H1 (cell line): ENCODE results near the gene MIA2.

Experiments used
- BACH1 ChIP-seq: IDR thresholded peaks from 2 replicates; pipeline ENCODE4 v1.6.1; 2012; ENCODE audit warnings: low read length, improper control_type of control experiment
- CTCF ChIP-seq, 3 experiments: IDR thresholded peaks; 1 replicate in 2 of 3; 2 replicates in 1 of 3; pipeline versions ENCODE4 v1.5.1 to v1.6.1; 2011; ENCODE audit warnings: low read length in 3 of 3, mild to moderate bottlenecking in 3 of 3, inconsistent platforms in 2 of 3, low read depth in 1 of 3, moderate library complexity in 1 of 3; ENCODE audit not compliant: insufficient read depth in 1 of 3; ENCODE audit errors: control extremely low read depth in 1 of 3
- EZH2 ChIP-seq: fragments of 200-600 bp; sonication (generic); IDR thresholded peaks from 2 replicates; pipeline ENCODE4 v1.7.1; 2012; ENCODE audit warnings: low read depth, mild to moderate bottlenecking, moderate library complexity, low read length, inconsistent platforms; ENCODE audit not compliant: severe bottlenecking
- GABPA ChIP-seq: IDR thresholded peaks from 2 replicates; pipeline ENCODE4 v1.6.1; 2011; ENCODE audit warnings: mild to moderate bottlenecking, low read length, moderate library complexity, borderline replicate concordance; ENCODE audit not compliant: insufficient read depth
- JUND ChIP-seq: IDR thresholded peaks from 2 replicates; pipeline ENCODE4 v1.6.1; 2011; ENCODE audit warnings: mild to moderate bottlenecking, improper control_type of control experiment, low read length
- KDM5A ChIP-seq: fragments of 200-600 bp; IDR thresholded peaks from 2 replicates; pipeline ENCODE4 v1.7.1; 2012; ENCODE audit warnings: mild to moderate bottlenecking, low read length, inconsistent platforms, mixed read lengths
- NANOG ChIP-seq: IDR thresholded peaks from 2 replicates; pipeline ENCODE4 v1.6.1; 2011; ENCODE audit warnings: low read length, low read depth, mild to moderate bottlenecking, inconsistent platforms; ENCODE audit not compliant: insufficient read depth, poor library complexity, severe bottlenecking
- PHF8 ChIP-seq: fragments of 200-600 bp; sonication (generic); conservative IDR thresholded peaks from 2 replicates; pipeline ENCODE4 v1.7.1; 2012; ENCODE audit warnings: low read depth, mild to moderate bottlenecking, inconsistent platforms, low read length, moderate library complexity
- POLR2AphosphoS5 ChIP-seq: IDR thresholded peaks from 2 replicates; pipeline ENCODE4 v1.6.1; 2011; ENCODE audit warnings: low read depth, low read length
- SP1 ChIP-seq: IDR thresholded peaks from 2 replicates; pipeline ENCODE4 v1.6.1; 2011; ENCODE audit warnings: low read depth, low read length
- SP2 ChIP-seq: IDR thresholded peaks from 2 replicates; pipeline ENCODE4 v1.6.1; 2012; ENCODE audit warnings: mild to moderate bottlenecking, low read length, inconsistent platforms
- SRF ChIP-seq: IDR thresholded peaks from 2 replicates; pipeline ENCODE4 v1.6.1; 2011; ENCODE audit warnings: mild to moderate bottlenecking, low read depth, low read length, moderate library complexity

- no peak for TF ChIP-seq CTCF (IDR thresholded peaks at IDR 0.05; ENCODE audit: control extremely low read depth in 1 of 3, insufficient read depth in 1 of 3, low read depth in 1 of 3, low read length in 3 of 3)
- TF ChIP-seq SRF = no peak
- no peak for TF ChIP-seq GABPA
- TF ChIP-seq KDM5A = no peak
- no peak for TF ChIP-seq NANOG
- TF ChIP-seq PHF8 = no peak
- TF ChIP-seq SP1 = no peak
- no peak for TF ChIP-seq EZH2
- no peak for TF ChIP-seq SP2
- TF ChIP-seq POLR2AphosphoS5 = no peak
- TF ChIP-seq BACH1 = no peak
- TF ChIP-seq JUND = no peak
Observed at GRCh38 chr14:39276005-39276404, 42.3 kb downstream of the MIA2 start.
